T-helper 2 cell treated with Interferon-gamma antibody and Interleukin-4, amounts not matched to agents 100 ng/mL and 5 ng/mL, for 36 hours (primary cell): ENCODE measurements around the gene BMPR1A. TPM values are rescaled to one million over a fixed set of nuclear protein-coding genes. Genes with fewer than 3 reads are reported as not detected.

Source experiments
- total RNA-seq: library from RNA; stranded (reverse); gene quantifications from 2 replicates; pipeline ENCODE4 v1.2.3, GENCODE V29; 2022

BMPR1A gene
- total RNA-seq, 1 donor from 2014 or later, result 9.6 TPM

Other genes with a start within 250 kb of the BMPR1A start
- 49.6 and 53.4 TPM in 2 replicates for gene WAPL, start 234.8 kb upstream of the BMPR1A start, total RNA-seq
- not detected in 2 replicates for gene OPN4, start 102.1 kb upstream of the BMPR1A start, total RNA-seq
- gene LDB3, start 88.1 kb upstream of the BMPR1A start, total RNA-seq, result 0.05 TPM in 1 of 2 replicates, not detected in the other
- gene MMRN2, start 201.0 kb downstream of the BMPR1A start, total RNA-seq, result not detected in 2 replicates
- gene SNCG, start 202.0 kb downstream of the BMPR1A start, total RNA-seq, result not detected in 2 replicates
- not detected in 2 replicates for gene ADIRF, start 211.9 kb downstream of the BMPR1A start, total RNA-seq